ENCODE results near the gene NMT1. TPM values are rescaled to one million over a fixed set of nuclear protein-coding genes. Genes with fewer than 3 reads are reported as not detected.

NMT1 gene
- total and polyA plus RNA-seq, 2 of the 13 experiments (the other 11 are each of a cell fraction or from before 2014, with no cell fraction given), result 75.7 to 142 TPM

GRCh38 chr17:45149669-45150664 lies 88.8 kb downstream of the NMT1 start (continued):
- TF ChIP-seq ATF5 (CRISPR knock-in tag; IDR thresholded peaks at IDR 0.05; ENCODE audit: low read depth) (0 out of 2 replicates have a peak, but pooled peaks have one; percentile 10), AGO2 (optimal IDR thresholded peaks at IDR 0.05; ENCODE audit: low read depth, low read length) (peak; percentile 89), ZNF737 (CRISPR knock-in tag; IDR thresholded peaks at IDR 0.05; ENCODE audit: borderline replicate concordance) (no peak), PBX2 (CRISPR knock-in tag; IDR thresholded peaks at IDR 0.05) (no peak), EED (CRISPR knock-in tag; IDR thresholded peaks at IDR 0.05) (0 out of 2 replicates have a peak, but pooled peaks have one; percentile 4), EZH2 (conservative IDR thresholded peaks at IDR 0.05; ENCODE audit: low read depth, low read length) (no peak), ARID2 (CRISPR knock-in tag; IDR thresholded peaks at IDR 0.05; ENCODE audit: borderline replicate concordance) (peak; percentile 15; the same call in 1 of the 2 replicates), KMT2A (CRISPR knock-in tag; IDR thresholded peaks at IDR 0.05) (peak; percentile 84; the same call in 1 of the 2 replicates), ZNF552 (CRISPR knock-in tag; IDR thresholded peaks at IDR 0.05; ENCODE audit: borderline replicate concordance) (no peak), ZNF777 (CRISPR knock-in tag; IDR thresholded peaks at IDR 0.05) (peak; percentile 67; the same call in 1 of the 2 replicates), U2AF1 (optimal IDR thresholded peaks at IDR 0.05; ENCODE audit: low read depth, low read length) (no peak), ZNF567 (CRISPR knock-in tag; IDR thresholded peaks at IDR 0.05; ENCODE audit: borderline replicate concordance) (no peak), BCLAF1 (IDR thresholded peaks at IDR 0.05) (no peak), BRF2 (CRISPR knock-in tag; IDR thresholded peaks at IDR 0.05) (no peak), PATZ1 (CRISPR knock-in tag; IDR thresholded peaks at IDR 0.05) (no peak), HBP1 (CRISPR knock-in tag; IDR thresholded peaks at IDR 0.05; ENCODE audit: low read depth) (no peak; the same call in 1 of the 2 replicates), ZNF577 (CRISPR knock-in tag; IDR thresholded peaks at IDR 0.05; ENCODE audit: borderline replicate concordance, low read depth) (no peak), ZNF274 (CRISPR knock-in tag; IDR thresholded peaks at IDR 0.05) (peak; percentile 75; the same call in 1 of the 2 replicates)

All from HepG2 (cell line).